ENCODE measurements around the gene MDM4.
"Not testable (repeated sequence)": the region's sequence is repeated elsewhere in the genome, so short reads cannot be mapped to it uniquely, and the experiment has no call there.

The MDM4 gene

DNA sequence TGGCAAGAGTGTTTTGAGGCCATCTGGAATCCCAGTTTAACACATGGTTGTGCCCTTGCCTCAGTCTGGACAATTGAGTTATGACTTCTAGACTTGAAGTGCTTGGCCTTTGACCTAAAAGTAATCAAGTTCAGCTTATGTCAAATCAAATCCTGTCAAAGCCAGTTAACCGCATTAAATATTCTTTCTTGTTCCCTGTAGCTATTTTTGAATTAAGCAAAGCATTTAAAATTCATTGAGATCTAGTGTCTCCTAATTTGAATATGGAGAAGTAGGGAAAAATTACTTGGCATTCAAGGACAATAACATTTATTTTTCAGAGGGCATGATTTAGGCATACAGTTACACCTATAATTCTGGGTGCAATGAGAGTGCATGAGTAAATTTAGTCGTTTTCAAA lies 32.1 kb downstream of the MDM4 start:
- H3K4me3 ChIP-seq, result no peak overlapping the region
- no peak overlapping the region for H3K27ac ChIP-seq

DNA sequence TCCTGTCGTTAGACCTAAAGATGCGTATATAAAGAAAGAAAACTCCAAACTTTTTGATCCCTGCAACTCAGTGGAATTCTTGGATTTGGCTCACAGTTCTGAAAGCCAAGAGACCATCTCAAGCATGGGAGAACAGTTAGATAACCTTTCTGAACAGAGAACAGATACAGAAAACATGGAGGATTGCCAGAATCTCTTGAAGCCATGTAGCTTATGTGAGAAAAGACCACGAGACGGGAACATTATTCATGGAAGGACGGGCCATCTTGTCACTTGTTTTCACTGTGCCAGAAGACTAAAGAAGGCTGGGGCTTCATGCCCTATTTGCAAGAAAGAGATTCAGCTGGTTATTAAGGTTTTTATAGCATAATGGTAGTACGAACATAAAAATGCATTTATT lies 33.1 kb downstream of the MDM4 start:
- Histone ChIP-seq H3K4me3 (no peak overlapping the region), H3K27ac (no peak overlapping the region)

DNA sequence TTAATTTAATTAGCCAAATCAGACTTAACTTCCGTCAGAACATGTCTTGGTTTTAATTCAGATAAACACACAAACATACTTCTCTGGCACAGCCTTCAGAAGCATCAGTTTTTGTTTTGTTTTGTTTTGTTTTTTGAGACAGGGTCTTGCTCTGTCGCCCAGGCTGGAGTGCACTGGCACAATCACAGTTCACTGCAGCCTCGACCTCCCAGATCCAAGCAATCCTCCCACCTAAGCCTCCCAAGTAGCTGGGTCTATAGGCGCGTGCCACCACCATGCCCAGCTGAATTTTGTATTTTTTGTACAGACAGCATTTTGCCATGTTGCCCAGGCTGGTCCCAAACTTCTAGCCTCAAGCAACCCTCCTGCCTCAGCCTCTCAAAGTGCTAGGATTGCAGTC lies 34.7 kb downstream of the MDM4 start:
- no peak overlapping the region for H3K4me3 ChIP-seq

DNA sequence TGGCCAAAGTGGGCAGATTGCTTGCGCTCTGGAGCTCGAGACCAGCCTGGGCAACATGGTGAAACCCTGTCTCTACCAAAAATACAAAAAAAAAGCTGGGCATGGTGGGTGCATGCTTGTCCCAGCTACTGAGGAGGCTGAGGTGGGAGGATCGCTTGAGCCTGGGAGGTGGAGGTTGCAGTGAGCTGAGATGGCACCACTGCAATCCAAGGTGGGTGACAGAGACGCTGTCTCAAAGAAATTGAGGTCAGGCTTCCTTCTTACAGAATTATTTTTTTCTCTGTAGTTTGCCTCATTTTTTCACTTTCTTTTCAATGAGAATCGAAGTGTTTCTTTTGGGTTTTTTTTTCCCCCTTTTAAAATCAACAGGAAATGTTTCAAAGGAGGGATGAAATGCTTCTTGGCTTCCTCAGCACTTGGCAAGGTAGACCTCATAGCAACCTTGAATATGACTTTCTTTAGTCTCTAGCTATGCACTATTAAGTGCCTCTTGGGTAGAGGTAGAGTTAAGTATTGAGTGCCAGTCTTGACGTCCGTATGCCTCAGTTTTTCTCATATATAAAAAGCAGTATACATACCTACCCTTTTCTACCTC lies 40.3 kb downstream of the MDM4 start:
- H3K27ac ChIP-seq, result no peak overlapping the region
- H3K4me3 ChIP-seq, result no peak overlapping the region

More for the DNA sequence above, 34.7 kb downstream of the MDM4 start:
- no peak overlapping the region for H3K27ac ChIP-seq

DNA sequence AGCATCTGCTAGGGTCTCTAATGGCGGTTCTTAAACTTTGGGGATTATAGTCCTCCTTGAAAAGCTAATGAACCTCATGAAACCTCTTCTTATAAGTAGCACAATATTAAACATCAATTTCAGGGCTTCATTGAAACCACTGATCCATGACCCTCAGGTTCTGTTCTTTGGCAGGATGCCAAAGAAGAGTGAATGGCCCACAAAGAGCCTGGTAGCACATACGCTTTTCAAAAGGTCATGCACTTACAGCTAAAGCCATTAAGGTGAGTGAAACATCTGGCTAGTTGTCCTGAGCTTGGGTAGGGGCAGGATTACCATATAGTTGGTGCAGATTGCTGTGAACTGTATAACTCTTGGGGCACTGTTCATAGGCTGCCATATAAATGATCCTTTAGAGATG lies 42.3 kb downstream of the MDM4 start:
- Histone ChIP-seq H3K4me3 (no peak overlapping the region), H3K27ac (no peak overlapping the region)

DNA sequence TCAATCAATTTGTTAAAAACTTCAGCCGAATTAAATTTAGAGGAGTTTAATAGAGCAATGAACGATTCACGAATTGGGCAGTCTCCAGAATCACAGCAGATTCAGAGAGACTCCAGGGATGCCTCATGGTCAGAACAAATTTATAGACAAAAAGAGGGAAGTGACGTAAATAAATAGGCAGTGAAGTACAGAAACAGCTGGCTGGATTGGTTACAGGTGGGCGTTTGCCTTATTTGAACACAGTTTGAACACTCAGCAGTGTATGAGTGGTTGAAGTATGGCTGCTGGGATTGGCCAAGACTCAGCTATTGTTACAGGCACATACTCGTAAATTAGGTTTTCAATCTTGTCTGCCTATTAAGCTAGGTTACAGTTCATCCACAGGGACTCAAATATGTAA lies 43.8 kb downstream of the MDM4 start:
- H3K27ac ChIP-seq, H3K4me3 ChIP-seq: not testable (repeated sequence)

DNA sequence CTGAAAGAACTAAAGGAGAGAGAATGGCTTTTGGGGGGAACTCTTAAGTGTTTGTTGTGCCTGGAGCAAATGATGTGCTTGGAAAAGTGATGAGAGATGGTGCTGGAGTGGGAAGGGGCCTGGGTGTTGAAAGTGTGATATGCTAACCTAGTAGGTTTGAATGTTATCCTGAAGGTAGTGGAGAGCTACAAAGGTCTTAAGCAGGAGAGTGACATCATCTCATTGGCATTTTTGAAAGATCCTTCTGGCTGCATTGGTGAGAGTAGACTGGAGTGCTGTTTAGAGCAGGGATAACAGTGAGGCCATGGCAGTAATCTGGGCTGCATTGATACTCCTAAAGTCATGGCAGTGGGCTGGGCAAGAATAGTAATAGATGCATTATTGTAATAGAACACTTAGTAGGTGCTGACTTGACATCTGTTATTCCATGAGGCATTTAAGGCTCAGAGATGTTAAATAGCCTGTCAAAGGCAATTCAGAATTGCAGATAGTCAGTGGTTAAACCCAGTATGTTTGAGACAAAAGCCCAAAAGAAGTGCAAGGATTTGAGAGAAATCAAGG lies 44.5 kb downstream of the MDM4 start:
- Histone ChIP-seq H3K27ac (no peak overlapping the region), H3K4me3 (no peak overlapping the region)

DNA sequence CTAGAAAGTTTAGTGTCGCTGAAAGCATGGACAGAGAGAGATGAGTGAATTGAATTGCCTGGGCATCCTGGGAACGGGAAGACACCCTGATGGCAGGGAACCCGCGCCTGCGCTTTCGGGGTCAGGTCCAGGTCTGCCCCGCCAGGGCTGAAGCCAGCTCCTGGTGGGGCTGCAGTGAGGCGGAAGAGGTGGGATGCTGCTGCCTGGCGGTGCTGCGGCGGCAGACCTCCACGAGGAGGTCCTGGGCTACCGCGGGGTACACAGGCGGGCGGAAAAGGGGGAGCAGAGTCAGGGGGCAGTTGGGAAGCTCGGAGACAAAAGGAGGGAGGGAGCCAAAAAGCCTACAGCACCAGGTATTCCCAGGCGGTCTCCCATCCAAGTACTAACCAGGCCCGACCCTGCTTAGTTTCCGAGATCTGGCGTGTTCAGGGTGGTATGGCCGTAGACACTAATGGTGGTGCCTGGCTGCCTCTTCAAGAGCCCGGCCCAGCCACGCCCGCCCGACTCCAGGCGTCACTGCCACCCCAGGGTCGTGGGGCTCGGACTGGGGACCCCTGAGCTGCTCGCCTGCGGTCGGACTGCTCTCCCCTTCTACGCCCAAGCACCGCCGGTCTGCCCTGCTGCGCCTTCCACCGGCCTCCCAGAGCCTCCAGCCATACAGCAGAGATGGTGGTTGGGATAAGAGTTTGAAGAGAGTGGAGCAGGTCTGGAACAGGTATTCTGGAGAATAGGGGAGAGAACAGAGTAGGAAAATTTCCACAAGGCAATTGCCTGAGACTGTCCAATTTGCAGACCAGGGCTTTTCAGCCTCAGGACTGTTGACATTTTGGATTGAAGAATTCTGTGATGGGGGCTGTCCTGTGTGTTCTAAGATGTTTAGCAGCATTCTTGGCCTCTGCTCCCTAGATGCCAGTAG lies 46.1 kb downstream of the MDM4 start:
- no peak overlapping the region for H3K27ac ChIP-seq
- no peak overlapping the region for H3K4me3 ChIP-seq

DNA sequence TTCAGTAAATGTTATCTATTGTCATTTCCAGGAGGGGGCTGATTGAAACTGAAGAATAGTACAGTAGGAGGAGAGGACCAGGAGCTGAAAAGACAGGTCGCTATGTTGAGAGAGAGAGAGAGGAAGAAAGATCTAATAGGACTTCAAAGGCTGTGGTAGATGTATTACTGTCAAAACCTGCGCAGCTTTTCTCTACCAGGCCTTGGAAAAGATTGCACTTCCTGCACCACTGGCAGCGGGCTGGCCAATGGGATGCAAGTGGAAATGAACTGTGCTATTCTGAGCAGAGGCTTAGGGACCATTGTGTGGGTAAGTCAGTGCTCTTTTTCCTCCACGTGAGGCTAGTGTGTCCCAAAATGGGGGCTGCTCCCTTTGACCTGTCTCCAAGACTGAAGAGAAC lies 47.1 kb downstream of the MDM4 start:
- H3K27ac ChIP-seq, result no peak overlapping the region
- no peak overlapping the region for H3K4me3 ChIP-seq

DNA sequence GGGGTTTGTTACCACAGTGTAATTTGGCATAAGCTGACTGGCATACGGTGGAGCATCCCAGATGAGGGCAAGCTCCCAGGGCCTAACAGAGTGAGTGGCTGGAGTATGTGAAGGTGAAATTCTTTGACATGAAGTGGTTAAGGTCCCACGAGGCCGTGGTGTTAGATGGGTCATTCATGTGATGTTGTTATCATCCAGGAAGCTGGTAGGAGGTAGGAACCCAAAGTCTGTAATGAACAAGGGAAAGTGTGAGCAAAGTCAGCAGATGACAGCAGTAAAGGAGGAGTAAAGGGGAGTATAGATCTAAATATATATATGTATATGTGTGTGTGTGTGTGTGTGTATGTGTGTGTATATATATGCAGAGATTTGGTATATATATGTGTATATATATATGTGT lies 47.6 kb downstream of the MDM4 start:
- no peak overlapping the region for H3K4me3 ChIP-seq
- H3K27ac ChIP-seq, result no peak overlapping the region

DNA sequence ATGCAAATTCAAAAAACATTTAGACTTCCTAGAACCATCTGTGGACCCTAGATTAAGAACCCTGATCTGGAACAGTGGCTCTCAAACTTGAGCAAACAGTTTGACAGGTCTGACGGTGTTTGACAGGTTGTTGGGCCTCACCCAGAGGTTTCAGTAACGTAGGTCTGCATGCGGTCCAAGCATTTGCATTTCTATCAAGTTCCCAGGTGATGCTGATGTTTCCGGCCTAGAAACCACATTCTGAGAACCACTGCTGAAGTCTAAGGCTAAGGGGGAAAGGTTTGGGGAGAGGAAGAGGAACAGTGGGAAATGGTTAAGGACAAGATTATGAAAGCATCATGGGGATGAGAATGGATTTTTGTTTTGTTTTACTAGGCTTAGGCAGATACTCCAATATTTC lies 48.6 kb downstream of the MDM4 start:
- Histone ChIP-seq H3K27ac (no peak overlapping the region), H3K4me3 (no peak overlapping the region)

DNA sequence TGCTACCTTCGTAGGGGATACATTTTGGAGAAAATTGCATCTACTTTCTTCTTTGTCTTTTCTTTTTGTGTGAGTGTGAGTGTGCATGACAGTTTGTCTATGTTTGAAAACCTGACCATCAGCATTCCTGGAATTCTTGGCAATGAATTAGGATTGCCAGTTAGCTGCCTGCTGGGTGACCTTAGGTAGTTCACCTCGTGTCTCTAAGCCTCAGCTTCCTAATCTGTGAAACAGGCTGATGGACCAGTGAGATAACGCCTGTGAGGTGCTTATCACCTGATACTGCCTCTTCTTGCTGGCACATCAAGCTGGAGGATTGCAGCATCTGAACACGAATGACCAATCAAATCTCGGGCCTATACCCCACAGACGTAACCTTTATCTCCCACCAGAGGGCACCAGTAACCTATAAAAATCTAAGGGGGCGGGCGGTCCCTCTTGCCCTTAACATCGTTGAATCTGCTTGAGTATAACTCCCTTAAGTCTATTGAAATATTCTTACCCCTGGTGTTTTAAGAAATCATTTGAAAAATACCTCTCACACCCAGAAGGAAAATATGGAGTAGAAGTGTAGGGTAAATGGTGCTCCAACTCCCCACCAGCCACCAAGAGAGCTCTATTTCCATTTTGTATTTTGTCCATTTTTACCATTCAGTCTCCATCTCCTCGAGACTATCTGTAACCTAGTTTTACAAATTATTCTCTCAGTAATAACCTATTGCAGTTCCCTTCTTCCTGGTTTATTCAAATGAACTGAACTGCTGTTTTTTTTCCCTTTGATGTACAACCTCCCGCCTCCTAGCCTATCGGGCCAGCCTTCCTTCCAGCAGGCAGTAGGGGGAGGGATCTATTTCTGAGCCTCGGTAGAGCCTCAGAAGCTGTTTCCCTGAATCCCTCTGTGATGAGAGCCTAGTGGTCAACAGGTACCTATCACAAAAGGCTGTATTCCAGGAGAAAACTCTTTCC lies 49.7 kb downstream of the MDM4 start:
- H3K4me3 ChIP-seq, result no peak overlapping the region
- no peak overlapping the region for H3K27ac ChIP-seq

DNA sequence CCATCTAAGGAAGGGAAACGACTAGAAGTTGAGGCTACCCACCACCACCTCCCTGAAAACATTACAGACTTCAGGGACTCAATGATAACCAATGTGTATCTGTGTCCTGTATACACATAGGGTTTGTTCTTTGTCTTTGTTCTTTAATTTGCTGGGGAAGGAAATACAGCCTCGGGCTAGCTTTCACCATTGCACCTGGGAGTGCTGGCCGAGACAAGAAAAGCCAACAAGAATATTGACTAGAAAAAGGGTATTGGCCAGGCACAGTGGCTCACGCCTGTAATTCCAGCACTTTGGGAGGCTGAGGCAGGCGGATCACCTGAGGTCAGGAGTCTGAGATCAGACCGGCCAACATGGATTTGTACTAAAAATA lies 50.4 kb downstream of the MDM4 start:
- H3K4me3 ChIP-seq, result no peak overlapping the region
- H3K27ac ChIP-seq, result no peak overlapping the region

DNA sequence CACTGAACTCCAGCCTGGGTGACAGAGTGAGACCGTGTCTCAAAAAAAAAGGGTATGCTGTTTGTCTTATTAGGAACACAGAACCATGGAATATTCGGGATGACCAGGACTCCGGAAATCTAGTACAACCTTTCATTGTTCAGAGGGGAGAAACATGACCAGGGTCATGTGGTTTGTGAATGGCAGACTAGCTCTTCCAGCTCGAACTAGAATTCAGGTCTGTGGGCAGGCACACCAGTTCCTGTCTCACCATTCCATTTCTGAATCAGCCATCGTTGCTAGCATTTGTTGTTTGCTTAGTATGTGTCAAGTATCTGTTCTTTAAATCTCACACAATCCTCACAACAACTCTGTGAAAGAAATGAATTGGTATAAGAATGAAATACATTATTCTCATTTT lies 50.9 kb downstream of the MDM4 start:
- no peak overlapping the region for H3K27ac ChIP-seq
- H3K4me3 ChIP-seq, result no peak overlapping the region

DNA sequence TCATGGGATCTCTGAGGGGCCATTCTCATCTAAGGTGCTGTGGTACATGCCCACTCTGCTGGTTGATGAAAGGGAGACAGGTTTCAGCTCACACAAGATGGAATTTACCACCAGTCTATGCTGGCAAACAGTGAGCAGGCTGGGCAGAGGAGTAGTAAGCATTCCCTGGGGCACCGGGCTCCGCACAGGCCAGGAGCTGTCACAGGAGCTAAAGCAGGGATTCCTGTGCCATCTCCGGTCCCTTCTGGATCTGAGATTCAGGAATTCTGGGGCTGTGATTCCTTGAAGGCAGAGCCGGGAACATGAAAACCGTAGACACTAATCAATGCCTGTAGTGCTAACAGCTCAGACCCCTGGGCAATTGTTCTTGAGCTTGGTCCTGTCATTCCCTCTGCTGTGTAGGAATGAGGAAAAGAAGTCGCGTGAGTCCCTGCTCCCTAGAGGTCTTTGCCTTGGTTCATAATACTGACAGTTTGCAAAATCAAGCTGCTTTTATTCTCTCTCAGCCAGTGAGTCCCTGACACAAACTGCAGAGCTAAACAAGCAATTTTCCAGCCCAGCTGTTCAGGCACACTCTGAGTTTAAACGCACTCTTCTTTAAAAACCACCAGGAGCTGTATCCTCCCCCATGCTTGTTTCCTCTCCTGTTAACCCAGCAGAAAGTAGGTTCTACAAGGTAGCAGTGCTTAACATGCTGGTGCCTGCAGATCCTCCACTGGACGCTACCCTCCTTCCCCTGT lies 52.5 kb downstream of the MDM4 start:
- H3K4me3 ChIP-seq, result no peak overlapping the region
- no peak overlapping the region for H3K27ac ChIP-seq

DNA sequence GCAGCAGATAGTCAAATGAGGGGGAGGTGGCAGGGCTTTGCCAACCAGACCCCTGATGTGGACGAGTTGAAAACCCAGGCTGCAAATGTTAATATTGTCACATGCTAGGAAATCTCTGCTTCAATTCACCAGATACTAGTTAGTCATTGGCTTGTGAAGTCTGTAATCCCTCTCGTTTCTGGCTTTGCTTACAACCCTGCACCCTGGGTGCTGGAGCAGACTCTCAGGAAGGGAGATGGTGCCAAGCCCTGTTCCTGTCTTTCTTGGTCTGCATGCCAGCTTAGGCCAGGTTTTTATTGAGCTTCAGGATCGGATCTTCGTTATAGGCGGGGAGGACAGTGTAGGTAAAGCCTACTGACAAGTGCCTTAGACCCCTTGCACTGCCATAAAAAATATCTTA lies 53.3 kb downstream of the MDM4 start:
- Histone ChIP-seq H3K4me3 (no peak overlapping the region), H3K27ac (no peak overlapping the region)

DNA sequence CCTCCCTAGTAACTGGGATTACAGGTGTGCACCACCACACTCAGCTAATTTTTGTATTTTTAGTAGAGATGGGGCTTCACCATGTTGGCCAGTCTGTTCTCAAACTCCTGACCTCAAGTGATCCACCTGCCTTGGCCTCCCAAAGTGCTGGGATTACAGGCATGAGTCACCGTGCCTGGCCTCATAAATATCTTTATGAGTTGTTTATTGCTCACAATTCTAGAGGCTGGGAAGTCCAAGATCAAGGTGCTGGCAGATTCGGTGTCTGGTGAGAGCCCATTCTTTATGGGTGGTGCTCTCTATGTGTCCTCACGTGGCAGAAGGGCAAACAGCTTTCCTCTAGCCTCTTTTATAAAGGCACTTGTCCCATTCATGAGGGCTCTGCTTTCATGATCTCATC lies 53.8 kb downstream of the MDM4 start:
- H3K4me3 ChIP-seq, H3K27ac ChIP-seq: not testable (repeated sequence)

DNA sequence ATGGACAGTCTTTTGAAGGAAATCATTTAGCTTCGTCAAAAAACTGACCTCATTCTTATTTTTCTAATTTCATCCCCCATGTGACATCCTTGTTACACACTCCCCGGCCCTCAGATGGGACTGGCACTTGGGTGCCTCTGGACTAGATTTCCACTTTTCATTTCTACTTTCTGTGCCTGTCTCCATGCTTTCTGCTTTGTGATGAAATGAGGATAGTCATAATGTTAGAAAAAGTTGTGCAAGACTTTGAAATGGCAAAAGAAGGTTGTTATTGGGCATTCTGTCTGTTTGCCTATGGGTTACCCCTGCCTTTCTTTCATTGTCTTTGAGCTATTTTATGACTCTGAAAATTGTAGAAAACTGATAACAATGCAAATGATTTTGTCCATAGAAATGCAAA lies 54.9 kb downstream of the MDM4 start:
- H3K27ac ChIP-seq, result no peak overlapping the region
- no peak overlapping the region for H3K4me3 ChIP-seq

DNA sequence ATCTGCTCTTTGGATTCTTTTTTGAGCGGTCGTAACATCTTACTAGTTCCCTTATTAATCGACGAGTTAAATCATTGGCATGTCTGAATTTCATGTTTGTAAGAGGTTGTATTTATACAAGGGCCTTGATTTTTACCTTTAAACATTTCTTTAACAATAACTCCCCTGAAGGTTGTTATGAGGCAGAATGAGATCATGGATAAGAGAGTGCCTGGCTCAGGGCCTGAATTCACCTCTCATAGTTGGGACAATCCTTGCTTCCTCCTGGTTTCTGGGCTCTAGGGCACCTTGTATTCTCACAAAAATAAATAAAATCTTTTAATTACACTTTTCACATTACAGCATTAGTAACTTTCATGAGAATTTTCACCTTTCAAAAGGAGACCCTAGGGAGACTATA lies 55.4 kb downstream of the MDM4 start:
- Histone ChIP-seq H3K4me3 (no peak overlapping the region), H3K27ac (no peak overlapping the region)
